ENCODE measurements around the gene PAK5.

DNA sequence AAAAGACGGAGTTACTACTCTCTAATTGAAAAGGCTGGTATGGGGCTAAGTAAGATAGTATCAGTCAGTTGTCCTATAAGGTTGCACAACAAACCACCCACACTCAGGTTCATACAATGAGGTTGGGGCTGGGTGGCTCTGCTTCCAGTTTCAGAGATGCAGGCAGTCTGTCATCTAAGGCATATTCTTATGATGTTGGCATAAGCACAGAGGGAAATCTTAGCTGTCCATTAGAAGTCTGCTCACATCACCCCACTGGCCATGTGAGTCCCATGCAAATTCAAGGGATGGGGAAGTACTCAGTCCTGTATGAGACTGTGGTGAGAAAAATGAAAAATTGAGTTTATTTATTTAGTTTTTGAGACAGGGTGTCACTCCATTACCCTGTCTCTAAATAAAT, 205.9 kb downstream of the PAK5 start:
- TF ChIP-seq, protein P1, sequence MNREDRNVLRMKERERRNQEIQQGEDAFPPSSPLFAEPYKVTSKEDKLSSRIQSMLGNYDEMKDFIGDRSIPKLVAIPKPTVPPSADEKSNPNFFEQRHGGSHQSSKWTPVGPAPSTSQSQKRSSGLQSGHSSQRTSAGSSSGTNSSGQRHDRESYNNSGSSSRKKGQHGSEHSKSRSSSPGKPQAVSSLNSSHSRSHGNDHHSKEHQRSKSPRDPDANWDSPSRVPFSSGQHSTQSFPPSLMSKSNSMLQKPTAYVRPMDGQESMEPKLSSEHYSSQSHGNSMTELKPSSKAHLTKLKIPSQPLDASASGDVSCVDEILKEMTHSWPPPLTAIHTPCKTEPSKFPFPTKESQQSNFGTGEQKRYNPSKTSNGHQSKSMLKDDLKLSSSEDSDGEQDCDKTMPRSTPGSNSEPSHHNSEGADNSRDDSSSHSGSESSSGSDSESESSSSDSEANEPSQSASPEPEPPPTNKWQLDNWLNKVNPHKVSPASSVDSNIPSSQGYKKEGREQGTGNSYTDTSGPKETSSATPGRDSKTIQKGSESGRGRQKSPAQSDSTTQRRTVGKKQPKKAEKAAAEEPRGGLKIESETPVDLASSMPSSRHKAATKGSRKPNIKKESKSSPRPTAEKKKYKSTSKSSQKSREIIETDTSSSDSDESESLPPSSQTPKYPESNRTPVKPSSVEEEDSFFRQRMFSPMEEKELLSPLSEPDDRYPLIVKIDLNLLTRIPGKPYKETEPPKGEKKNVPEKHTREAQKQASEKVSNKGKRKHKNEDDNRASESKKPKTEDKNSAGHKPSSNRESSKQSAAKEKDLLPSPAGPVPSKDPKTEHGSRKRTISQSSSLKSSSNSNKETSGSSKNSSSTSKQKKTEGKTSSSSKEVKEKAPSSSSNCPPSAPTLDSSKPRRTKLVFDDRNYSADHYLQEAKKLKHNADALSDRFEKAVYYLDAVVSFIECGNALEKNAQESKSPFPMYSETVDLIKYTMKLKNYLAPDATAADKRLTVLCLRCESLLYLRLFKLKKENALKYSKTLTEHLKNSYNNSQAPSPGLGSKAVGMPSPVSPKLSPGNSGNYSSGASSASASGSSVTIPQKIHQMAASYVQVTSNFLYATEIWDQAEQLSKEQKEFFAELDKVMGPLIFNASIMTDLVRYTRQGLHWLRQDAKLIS (CRISPR knock-in tag; IDR thresholded peaks at IDR 0.05): no peak
- no peak for TF ChIP-seq SP140L (CRISPR knock-in tag; IDR thresholded peaks at IDR 0.05; ENCODE audit: borderline replicate concordance)
- TF ChIP-seq HDAC1 (CRISPR knock-in tag; IDR thresholded peaks at IDR 0.05): no peak
- TF ChIP-seq, protein P2, sequence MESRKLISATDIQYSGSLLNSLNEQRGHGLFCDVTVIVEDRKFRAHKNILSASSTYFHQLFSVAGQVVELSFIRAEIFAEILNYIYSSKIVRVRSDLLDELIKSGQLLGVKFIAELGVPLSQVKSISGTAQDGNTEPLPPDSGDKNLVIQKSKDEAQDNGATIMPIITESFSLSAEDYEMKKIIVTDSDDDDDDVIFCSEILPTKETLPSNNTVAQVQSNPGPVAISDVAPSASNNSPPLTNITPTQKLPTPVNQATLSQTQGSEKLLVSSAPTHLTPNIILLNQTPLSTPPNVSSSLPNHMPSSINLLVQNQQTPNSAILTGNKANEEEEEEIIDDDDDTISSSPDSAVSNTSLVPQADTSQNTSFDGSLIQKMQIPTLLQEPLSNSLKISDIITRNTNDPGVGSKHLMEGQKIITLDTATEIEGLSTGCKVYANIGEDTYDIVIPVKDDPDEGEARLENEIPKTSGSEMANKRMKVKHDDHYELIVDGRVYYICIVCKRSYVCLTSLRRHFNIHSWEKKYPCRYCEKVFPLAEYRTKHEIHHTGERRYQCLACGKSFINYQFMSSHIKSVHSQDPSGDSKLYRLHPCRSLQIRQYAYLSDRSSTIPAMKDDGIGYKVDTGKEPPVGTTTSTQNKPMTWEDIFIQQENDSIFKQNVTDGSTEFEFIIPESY (CRISPR knock-in tag; IDR thresholded peaks at IDR 0.05): no peak
- TF ChIP-seq POLR2AphosphoS5 (IDR thresholded peaks at IDR 0.05; ENCODE audit: low read depth, low read length): no peak
- TF ChIP-seq CBX1 (IDR thresholded peaks at IDR 0.05; ENCODE audit: low read depth): no peak
- TF ChIP-seq, protein P3, sequence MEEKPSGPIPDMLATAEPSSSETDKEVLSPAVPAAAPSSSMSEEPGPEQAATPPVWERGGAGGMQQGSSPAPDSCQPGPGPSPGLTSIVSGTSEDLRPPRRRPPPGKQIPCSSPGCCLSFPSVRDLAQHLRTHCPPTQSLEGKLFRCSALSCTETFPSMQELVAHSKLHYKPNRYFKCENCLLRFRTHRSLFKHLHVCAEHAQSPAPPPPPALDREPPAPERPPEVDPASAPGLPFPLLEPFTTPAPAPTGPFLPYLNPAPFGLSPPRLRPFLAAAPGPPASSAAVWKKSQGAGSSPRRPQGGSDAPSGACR (CRISPR knock-in tag; IDR thresholded peaks at IDR 0.05): no peak
